Gastrocnemius medialis (tissue), 4 donors: ENCODE data around the gene RPL32. TPM values are rescaled to one million over a fixed set of nuclear protein-coding genes. Genes with fewer than 3 reads are reported as not detected.

Experiments
- ATAC-seq, 2 donors: fragments of 150-250 bp; one replicate each; pipeline ENCODE4 v1.9.1; 2016
- DNase-seq, 2 donors: peaks; one replicate each; pipeline ENCODE4 v3.0.0-alpha.2; 2019
- H3K27ac ChIP-seq, 4 donors: fragments of 200-600 bp; sonication (generic); 1 replicate in 1 of 4; 2 replicates in 3 of 4; pipeline ENCODE4 v1.5.1; 2016 to 2018; ENCODE audit warnings: mild to moderate bottlenecking in 2 of 4, moderate library complexity in 1 of 4
- H3K27me3 ChIP-seq, 3 donors: fragments of 200-600 bp; sonication (generic) in 2 of 3; 1 replicate in 1 of 3; 2 replicates in 2 of 3; pipeline versions ENCODE4 v1.5.1 to v1.6.0; 2016 to 2019; ENCODE audit warnings: mild to moderate bottlenecking in 1 of 3, moderate library complexity in 1 of 3
- H3K36me3 ChIP-seq, 2 donors: fragments of 200-600 bp; sonication (generic) in 1 of 2; one replicate each; pipeline ENCODE4 v1.5.1; 2017 to 2018
- H3K4me1 ChIP-seq, 2 donors: fragments of 200-600 bp; sonication (generic) in 1 of 2; one replicate each; pipeline ENCODE4 v1.5.1; 2016 to 2017; ENCODE audit warnings: mild to moderate bottlenecking in 2 of 2
- H3K4me3 ChIP-seq, 4 donors: fragments of 200-600 bp; sonication (generic) in 3 of 4; 1 replicate in 1 of 4; 2 replicates in 3 of 4; pipeline ENCODE4 v1.5.1; 2016 to 2019; ENCODE audit warnings: mild to moderate bottlenecking in 2 of 4
- H3K9me3 ChIP-seq, 3 donors: fragments of 200-600 bp; sonication (generic) in 2 of 3; 1 replicate in 1 of 3; 2 replicates in 2 of 3; pipeline ENCODE4 v1.5.1; 2016 to 2019
- POLR2A ChIP-seq, 2 donors: fragments of 450-650 bp; IDR thresholded peaks; one replicate each; pipeline ENCODE4 v1.6.1; 2017; ENCODE audit warnings: antibody characterized with exemption in 2 of 2, mild to moderate bottlenecking in 2 of 2, moderate library complexity in 2 of 2
- in situ Hi-C, 4 donors: fragments of 200-750 bp; cut with MboI; loops; one replicate each; pipeline versions ENCODE4 v1.15.0 to v1.8.0; 2017; ENCODE audit warnings: low sequenced_read_pairs in 4 of 4
- intact Hi-C: fragments of 100-400 bp; cut with DNase I; formaldehyde crosslinking; loops from one replicate; pipeline ENCODE4 v1.15.1; 2023; ENCODE audit warnings: low total_unique reads
- total RNA-seq, 4 donors: library from RNA; depleted of rRNA; stranded (reverse); fragments of >200 nt; gene quantifications; one replicate each; pipeline versions ENCODE4 v1.1.0 to v1.2.3, GENCODE V29; 2016
- TF ChIP-seq, protein P1 (sequence below), 5 experiments: fragments of 450-650 bp in 3 of 5; fragments of 200-600 bp in 2 of 5; sonication (generic) in 2 of 5; IDR thresholded peaks in 4 of 5; conservative IDR thresholded peaks in 1 of 5; 1 replicate in 4 of 5; 2 replicates in 1 of 5; pipeline ENCODE4 v1.5.1; 2016 to 2019; ENCODE audit warnings: antibody characterized with exemption in 5 of 5, mild to moderate bottlenecking in 3 of 5, moderate library complexity in 3 of 5

The RPL32 gene
- total RNA-seq, 4 donors from 2014 or later, result 765 to 1,204 (median 990) TPM

DNA sequence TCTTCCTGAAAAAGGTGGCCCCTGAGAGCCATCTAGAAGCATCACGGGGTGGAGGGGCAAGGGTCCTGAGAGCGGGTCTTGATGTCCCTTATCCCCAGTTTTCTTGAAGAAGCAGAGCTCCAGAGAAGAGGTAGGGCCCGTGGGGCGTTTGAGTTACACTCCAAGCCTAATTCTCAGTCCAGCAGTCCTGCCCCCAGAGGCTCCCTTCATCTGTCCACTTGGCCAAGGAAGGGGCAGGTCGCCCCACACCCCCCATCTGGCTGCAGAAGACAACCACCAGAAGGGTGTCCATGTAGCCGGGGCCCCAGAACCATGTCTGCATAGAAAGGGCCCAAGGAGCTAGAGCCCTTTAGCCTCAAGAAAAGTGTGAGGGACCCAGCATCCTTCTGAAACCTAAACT, 25.5 kb upstream of the RPL32 start:
- H3K27ac ChIP-seq, result no peak overlapping the region
- intact Hi-C loops, result no loop called here

DNA sequence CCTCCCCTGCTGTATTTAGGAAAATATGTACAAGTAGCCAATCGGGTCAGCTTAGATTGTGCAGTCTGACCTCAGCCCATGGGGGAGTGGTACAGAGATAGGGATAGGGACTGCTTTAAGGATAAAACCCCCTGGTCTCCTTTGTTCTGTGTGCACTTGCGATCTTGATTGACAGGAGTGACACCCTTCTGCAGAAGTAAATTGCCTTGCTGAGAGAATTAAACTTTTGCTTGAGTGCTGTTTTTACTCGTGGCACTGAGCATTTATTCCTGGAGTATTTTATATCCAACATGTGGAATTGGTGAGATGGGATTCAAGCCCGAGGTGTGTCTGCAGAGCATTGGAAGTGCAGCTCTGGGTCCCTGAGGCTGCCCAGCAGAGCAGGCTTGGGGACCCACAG, 23.9 kb upstream of the RPL32 start:
- ATAC-seq (no peak), DNase-seq (no peak)
- H3K27ac ChIP-seq, result no peak overlapping the region
- in situ Hi-C loops (no loop called here), intact Hi-C loops (no loop called here)
- no peaks in the 10 kb centered on the region for H3K27me3 ChIP-seq
- no peak overlapping the region for H3K4me3 ChIP-seq
- no peaks in the 10 kb centered on the region for H3K36me3 ChIP-seq
- no peaks in the 10 kb centered on the region for H3K9me3 ChIP-seq
- peaks cover 8 to 10% of the 10 kb centered on the region in 2 donors for H3K4me1 ChIP-seq
- no peak for TF ChIP-seq POLR2A (IDR thresholded peaks at IDR 0.05)
- TF ChIP-seq, protein P1, sequence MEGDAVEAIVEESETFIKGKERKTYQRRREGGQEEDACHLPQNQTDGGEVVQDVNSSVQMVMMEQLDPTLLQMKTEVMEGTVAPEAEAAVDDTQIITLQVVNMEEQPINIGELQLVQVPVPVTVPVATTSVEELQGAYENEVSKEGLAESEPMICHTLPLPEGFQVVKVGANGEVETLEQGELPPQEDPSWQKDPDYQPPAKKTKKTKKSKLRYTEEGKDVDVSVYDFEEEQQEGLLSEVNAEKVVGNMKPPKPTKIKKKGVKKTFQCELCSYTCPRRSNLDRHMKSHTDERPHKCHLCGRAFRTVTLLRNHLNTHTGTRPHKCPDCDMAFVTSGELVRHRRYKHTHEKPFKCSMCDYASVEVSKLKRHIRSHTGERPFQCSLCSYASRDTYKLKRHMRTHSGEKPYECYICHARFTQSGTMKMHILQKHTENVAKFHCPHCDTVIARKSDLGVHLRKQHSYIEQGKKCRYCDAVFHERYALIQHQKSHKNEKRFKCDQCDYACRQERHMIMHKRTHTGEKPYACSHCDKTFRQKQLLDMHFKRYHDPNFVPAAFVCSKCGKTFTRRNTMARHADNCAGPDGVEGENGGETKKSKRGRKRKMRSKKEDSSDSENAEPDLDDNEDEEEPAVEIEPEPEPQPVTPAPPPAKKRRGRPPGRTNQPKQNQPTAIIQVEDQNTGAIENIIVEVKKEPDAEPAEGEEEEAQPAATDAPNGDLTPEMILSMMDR (IDR thresholded peaks at IDR 0.05 in 4 of 5, conservative IDR thresholded peaks at IDR 0.05 in 1 of 5), result no peak

More for the DNA sequence above, 25.5 kb upstream of the RPL32 start:
- H3K9me3 ChIP-seq, result no peaks in the 10 kb centered on the region
- H3K27me3 ChIP-seq, result no peaks in the 10 kb centered on the region
- DNase-seq (no peak), ATAC-seq (no peak)
- H3K4me3 ChIP-seq, result no peak overlapping the region
- TF ChIP-seq, protein P1 (IDR thresholded peaks at IDR 0.05 in 4 of 5, conservative IDR thresholded peaks at IDR 0.05 in 1 of 5), result no peak
- no peak for TF ChIP-seq POLR2A (IDR thresholded peaks at IDR 0.05)
- peaks cover 19 to 21% of the 10 kb centered on the region in 2 donors for H3K4me1 ChIP-seq
- no peaks in the 10 kb centered on the region for H3K36me3 ChIP-seq
- in situ Hi-C loops, result no loop called here

DNA sequence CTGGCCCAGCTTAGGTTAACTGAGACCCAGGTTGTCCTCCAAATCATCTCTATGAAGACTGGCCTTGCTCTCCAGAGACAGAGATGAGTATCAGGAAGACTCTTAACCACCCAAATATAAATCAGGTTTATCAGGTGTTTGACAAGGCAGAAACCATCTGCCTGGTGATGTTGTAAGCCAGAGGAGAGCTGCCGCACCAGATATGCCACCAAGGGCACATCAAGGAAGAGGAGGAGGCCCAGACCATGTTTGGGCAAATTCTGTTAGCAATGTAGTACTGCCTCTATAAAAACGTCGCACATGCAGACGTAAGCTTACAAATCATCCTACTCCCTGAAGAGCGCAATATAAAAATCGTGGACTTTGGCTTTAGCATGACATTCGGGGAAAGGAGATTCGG, 21.0 kb upstream of the RPL32 start:
- H3K4me1 ChIP-seq, result no peaks in the 10 kb centered on the region
- H3K4me3 ChIP-seq, result no peak overlapping the region
- DNase-seq, result no peak
- intact Hi-C loops, result no loop called here
- no peak for ATAC-seq
- in situ Hi-C loops, result no loop called here
- H3K36me3 ChIP-seq, result no peaks in the 10 kb centered on the region
- H3K27me3 ChIP-seq, result no peaks in the 10 kb centered on the region
- TF ChIP-seq POLR2A (IDR thresholded peaks at IDR 0.05), result no peak
- TF ChIP-seq, protein P1 (IDR thresholded peaks at IDR 0.05 in 4 of 5, conservative IDR thresholded peaks at IDR 0.05 in 1 of 5), result no peak
- no peak overlapping the region for H3K27ac ChIP-seq
- no peaks in the 10 kb centered on the region for H3K9me3 ChIP-seq

DNA sequence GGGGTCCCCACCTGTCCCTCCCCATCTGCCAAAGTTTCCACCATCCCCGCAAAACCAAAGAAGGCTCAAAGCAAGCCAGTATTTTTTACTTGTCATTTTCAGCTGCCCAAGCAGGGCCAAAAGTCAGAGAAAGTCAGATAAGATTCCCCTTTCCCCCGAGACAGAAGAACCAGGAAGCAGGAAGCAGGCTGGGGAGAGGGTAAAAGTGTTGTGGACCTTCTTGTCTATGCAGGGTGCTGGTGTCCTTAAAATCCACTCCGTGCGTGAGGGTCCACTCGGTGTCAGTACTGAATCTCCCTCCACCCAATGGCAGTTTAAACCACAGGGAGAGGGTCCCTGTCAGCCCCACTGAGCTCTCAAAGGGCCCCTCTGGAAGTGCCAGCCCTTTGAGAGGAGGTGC, 20.2 kb upstream of the RPL32 start:
- ATAC-seq (no peak), DNase-seq (no peak)
- Histone ChIP-seq H3K27me3 (no peaks in the 10 kb centered on the region), H3K27ac (no peak overlapping the region), H3K4me3 (no peak overlapping the region), H3K36me3 (no peaks in the 10 kb centered on the region), H3K4me1 (no peaks in the 10 kb centered on the region), H3K9me3 (no peaks in the 10 kb centered on the region)
- TF ChIP-seq POLR2A (IDR thresholded peaks at IDR 0.05), result no peak
- TF ChIP-seq, protein P1 (IDR thresholded peaks at IDR 0.05 in 4 of 5, conservative IDR thresholded peaks at IDR 0.05 in 1 of 5), result no peak
- intact Hi-C loops, result no loop called here
- in situ Hi-C loops, result no loop called here

DNA sequence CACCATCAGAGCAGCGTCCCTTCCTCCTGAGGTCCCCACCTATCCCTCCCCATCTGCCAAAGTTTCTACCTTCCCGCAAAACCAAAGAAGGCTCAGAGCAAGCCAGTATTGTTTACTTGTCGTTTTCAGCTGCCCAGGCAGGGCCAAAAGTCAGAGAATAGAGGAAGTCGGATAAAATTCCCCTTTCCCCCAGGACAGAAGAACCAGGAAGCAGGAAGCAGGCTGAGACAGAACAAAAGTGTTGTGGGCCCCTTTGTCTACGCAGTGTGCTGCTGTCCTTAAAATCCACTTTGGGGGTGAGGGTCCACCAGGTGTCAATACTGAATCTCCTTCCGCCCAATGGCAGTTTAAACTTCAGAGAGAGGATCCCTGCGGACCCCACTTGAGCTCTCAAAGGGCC, 18.5 kb upstream of the RPL32 start:
- Histone ChIP-seq H3K4me3 (no peak overlapping the region), H3K27ac (no peak overlapping the region), H3K4me1 (peaks cover under 1% of the 10 kb centered on the region in 2 donors), H3K9me3 (no peaks in the 10 kb centered on the region), H3K27me3 (no peaks in the 10 kb centered on the region), H3K36me3 (no peaks in the 10 kb centered on the region)
- in situ Hi-C loops, result no loop called here
- no peak for TF ChIP-seq POLR2A (IDR thresholded peaks at IDR 0.05)
- TF ChIP-seq, protein P1 (IDR thresholded peaks at IDR 0.05 in 4 of 5, conservative IDR thresholded peaks at IDR 0.05 in 1 of 5), result no peak
- ATAC-seq, result no peak
- DNase-seq, result no peak
- intact Hi-C loops, result no loop called here
